MV-4-11 (cell line): Measurements from ENCODE around the gene PPP1CC.
A peak's percentile ranks its signal among the peaks of the same experiment; 100 is the strongest.
"Not testable (repeated sequence)": the region's sequence is repeated elsewhere in the genome, so short reads cannot be mapped to it uniquely, and the experiment has no call there.

Source experiments
- DNase-seq: peaks from one replicate; lab custom pipeline; 2025; lab: John Stamatoyannopoulos, UW

The PPP1CC gene

GRCh38 chr12:110742718-110743570 is at the start of gene PPP1CC:
PPP1CC (minus strand) TSS chr12:110742891; CDS start chr12:110742707, 184 bp downstream.
- peak; percentile 95 for DNase-seq

DNA sequence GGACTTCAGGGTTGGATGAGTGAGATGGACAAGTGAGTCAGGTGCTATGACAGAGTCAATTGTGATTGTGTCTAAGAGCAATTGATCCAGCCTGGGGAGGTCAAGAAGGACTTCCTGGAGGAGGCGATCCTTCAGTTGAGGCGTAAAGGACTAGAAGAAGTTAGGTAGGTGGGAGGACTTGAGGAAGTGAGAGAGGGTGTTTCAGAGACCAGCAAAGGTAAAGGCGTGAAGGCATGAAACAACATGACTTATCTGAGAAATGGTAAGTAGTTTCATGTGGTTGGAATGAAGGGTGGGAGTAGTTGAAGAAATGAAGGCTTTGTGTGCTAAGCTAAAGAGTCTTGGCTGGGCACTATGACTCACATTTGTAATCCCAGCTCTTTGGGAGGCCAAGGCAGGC is 48.9 kb upstream of the PPP1CC start:
- no peak for DNase-seq

GRCh38 chr12:110790301-110790700 is 47.6 kb upstream of the PPP1CC start:
- DNase-seq: no peak

- DNase-seq: no peak
These were observed 43.3 kb upstream of the PPP1CC start for GRCh38 chr12:110786012-110786411.

- DNase-seq: no peak
These were observed 42.5 kb upstream of the PPP1CC start for GRCh38 chr12:110785240-110785639.

- DNase-seq: no peak
These were observed 40.2 kb upstream of the PPP1CC start for GRCh38 chr12:110782922-110783321.

GRCh38 chr12:110782094-110782493 is 39.4 kb upstream of the PPP1CC start:
- DNase-seq: no peak

GRCh38 chr12:110780448-110780847 is 37.8 kb upstream of the PPP1CC start:
- DNase-seq: no peak

DNA sequence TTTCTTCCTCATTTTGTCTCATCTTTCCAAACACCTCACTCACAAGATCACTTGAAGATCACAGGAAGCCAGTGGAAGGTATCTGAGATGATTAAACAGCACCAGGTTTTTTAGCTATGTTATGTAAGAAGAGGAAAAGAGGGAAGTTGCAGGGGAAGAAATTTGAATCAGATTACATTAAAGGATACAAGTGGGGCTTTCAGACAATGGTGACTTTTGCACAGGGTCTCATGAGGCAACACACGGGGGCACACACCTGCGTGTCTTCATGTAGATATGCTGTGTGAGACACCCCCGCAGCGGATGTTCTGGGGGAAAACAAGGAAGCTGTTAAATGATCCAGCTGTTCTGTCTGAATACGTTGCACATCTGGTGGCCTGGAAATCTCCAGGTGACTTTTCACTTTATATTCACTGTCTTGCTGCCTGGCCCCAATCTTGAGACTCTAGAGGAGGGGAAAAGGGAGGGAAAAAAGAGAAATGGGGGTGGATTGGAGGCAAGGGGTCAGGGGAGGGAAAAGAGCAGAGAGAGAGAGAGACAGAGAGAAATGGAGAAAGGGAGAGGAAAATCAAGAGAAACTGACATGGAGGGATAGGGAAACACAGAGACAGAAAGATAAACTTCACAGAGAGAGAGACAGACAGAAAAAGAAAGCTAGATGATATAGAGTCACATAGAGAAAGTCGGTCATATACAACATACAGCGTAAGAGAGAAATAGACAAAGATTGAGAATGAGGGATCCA is 36.3 kb upstream of the PPP1CC start:
- DNase-seq: no peak

DNA sequence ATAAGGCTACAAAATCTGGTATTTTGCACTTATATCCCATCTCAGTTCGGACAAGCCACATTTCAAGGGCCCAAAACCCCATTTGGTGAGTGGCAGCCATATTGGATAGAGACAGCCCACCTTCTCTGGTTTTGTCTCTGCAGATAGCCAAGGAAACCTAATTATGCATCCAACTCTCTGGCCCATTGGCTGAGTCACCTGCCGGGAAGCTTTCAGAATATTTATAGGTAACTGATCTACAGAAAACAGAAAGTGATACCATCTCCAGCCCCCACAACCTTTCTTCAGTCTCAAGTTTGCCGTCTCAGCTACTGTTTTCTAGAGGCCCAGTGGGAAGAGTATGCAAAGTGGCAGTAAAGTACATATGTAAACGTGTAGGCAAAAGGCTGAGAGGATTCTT is 33.7 kb upstream of the PPP1CC start:
- DNase-seq: no peak

DNA sequence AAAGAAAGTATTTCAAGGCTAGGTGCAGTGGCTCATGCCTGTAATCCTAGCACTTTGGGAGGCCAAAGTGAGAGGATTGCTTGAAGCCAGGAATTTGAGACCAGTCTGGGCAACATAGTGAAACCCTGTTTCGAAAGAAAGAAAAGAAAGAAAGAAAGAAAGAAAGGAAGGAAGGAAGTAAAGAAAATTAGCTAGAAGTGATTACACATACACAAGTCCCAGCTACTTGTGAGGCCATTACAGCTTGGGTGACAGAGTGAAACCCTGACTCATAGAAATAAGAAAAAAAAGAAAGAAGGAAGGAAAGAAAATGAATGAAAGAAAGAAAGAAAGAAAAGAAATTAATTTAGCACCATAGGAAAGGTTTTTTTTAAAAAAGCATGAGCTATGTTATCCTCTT is 33.3 kb upstream of the PPP1CC start:
- no peak for DNase-seq

DNA sequence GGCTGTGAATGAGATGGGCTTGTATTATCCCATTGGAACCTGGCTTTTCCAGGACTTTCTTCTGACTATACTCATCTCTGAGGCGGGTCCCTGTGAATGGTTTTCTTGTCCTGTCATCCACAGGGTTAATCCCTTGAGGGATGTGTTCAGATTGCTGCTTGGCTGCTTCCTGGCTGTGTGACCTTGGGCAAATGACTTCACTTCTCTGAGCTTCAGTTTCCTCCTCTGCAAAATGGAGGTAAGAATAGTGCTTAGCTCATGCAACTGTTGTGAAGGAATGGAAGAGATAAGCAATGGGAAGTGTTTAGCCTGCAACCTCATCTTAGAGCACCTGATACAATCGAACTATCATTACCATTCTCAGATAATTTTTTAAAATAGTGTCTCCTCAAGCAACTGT is 32.1 kb upstream of the PPP1CC start:
- no peak for DNase-seq

DNA sequence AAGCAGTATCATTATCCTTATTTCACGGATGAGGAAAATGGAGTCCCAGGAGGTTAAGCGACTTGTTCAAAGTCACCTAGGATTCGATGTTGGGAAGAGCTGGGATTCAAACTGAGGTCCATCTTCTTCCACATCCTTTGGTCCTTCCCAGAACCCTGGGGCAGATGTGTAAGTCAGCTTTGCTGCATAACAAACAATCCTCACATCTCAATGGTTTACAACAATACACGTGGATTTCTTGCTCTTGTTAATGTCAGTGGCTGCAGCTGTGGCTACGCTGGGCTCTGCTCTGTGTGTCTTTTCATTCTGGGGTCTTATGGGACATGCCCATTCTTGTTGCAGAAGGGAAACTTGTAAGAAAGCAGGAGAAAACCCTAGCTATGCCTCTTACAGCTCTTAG is 26.3 kb upstream of the PPP1CC start:
- DNase-seq: no peak

- DNase-seq: no peak
These were observed 25.2 kb upstream of the PPP1CC start for GRCh38 chr12:110767863-110768262.

GRCh38 chr12:110766311-110767154 is 23.8 kb upstream of the PPP1CC start:
- DNase-seq: peak; percentile 55

- not testable (repeated sequence) for DNase-seq
These were observed 22.9 kb upstream of the PPP1CC start for GRCh38 chr12:110765572-110765971.

DNA sequence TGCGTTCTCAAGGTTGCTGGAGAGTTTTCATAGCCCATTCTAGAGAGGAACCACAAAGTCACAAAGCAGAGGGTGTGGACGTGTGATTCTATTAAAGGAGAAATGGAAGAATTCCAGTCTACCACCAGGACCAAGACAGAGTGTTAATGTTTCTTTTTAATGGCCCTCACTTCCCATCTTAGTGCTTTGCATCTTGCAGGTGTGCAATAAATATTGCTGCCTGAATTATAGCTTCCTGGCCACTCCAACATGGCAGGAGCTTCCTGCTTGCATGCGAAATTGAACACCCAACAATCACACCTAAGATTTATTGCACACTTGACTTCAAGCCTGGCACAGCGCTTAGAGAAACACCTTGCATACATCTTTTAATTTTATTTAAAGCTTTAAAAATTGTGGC is 22.4 kb upstream of the PPP1CC start:
- DNase-seq: no peak

DNA sequence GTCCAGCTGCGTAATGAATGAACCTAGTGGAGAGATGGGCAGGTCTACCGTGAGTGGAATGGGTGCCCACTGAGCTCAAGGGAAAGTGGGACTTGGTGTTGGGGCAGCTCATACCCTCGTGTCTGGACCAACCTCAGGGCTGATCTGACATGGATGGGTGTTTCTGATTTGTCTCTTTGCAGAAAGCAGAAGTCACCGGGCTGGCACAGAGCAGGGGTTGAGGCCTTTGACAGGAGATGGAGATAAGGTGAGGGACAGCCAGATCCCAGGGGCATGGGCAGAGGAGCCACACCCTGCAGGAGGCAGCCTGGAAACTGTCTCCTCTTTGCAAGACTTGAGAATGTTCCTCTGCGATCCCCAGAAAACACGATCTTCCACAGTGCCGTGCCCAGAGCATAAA is 20.9 kb upstream of the PPP1CC start:
- no peak for DNase-seq

DNA sequence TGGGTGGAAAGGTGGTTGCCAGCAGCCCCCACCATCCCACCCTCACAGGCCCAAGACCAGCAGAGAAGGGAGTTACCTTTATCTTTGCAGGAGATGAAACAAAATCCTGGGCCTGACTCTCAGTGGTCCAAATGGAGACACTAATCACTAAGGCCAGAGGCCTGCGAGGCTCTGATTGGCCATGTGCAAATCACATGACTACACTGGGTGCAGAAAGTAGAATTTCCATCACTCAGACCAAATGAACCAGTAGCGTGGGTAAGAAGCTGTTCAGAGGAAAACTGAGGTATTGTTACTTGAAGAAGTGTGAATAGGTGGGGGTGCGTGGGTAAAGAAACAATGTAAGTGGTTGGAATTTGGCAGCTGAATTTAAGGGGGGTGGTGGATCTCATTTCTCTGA is 20.2 kb upstream of the PPP1CC start:
- DNase-seq: no peak

DNA sequence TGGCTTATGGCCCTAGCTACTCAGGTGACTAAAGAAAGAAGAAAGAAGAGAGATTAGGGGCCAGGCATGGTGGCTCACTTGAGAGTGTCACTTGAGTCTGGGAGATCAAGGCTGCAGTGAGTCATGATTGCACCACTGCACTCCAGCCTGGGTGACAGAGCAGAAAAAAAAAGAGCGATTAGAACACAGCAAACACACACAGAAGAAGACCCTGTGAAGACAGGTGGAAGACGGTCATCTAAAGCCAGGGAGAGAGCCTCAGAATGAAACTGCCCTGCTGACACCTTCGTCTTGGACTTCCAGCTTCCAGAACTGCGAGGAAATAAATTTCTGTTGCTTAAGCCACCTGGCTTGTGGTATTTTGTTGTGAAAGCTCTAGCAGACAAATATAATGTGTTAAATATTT is 17.5 kb upstream of the PPP1CC start:
- peak; percentile 77 for DNase-seq

DNA sequence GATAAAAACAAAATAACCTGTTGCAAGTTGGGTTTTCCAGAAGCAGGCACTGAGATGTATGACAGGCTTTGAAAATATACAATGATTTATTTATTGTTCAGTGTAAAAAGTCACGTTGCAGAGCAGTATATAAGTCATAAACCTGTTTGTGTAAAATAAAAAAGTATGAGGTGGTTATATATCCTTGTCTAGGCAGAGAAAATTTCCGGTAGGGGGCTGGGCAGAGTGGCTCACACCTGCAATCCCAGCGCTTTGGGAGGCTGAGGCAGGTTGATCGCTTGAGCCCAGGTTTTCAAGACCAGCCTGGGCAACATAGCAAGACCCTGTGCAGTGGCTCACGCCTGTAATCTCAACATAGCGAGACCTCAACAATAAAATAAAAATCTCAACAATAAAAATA is 16.2 kb upstream of the PPP1CC start:
- DNase-seq: no peak

DNA sequence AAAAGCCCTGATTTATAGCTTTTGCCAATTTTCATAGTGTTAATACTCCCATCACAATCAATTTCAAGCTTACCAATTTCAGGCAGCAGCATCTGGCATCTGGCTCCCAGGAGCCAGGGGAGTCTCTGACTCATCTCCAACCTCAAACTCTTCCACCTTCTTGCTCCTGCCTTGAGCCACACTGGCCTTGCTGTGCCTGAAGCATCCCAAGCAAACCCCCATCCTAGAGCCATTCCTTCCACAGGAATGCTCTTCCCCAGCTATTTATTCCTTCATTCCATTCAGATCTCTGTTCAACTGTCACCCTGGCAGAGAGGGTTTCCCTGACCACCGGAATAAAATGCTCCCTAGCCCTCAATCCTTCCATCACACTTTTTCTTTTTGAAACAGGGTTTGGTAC is 13.9 kb upstream of the PPP1CC start:
- DNase-seq: no peak
